Measurements from ENCODE around the gene C22orf15.
"Not testable (repeated sequence)": the region's sequence is repeated elsewhere in the genome, so short reads cannot be mapped to it uniquely, and the experiment has no call there.

Gene C22orf15

GRCh38 chr22:23762842-23763578 is at the start of gene C22orf15:
TSS of gene C22orf15 (plus strand) at chr22:23762990. CDS start at chr22:23763307, 317 bp downstream.
- no peak for DNase-seq

GRCh38 chr22:23713696-23714595 is 48.8 kb upstream of the C22orf15 start:
- peak; percentile 52 for DNase-seq

- peak; percentile 61 for DNase-seq
These were observed 47.9 kb upstream of the C22orf15 start for GRCh38 chr22:23714596-23715578.

- no peak for DNase-seq
These were observed 46.9 kb upstream of the C22orf15 start for GRCh38 chr22:23715806-23716375.

GRCh38 chr22:23716811-23717801 is 45.7 kb upstream of the C22orf15 start:
- peak; percentile 93 for DNase-seq

- no peak for DNase-seq
These were observed 44.2 kb upstream of the C22orf15 start for GRCh38 chr22:23718371-23719165.

GRCh38 chr22:23720855-23721254 is 41.9 kb upstream of the C22orf15 start:
- DNase-seq: no peak

- DNase-seq: no peak
These were observed 40.6 kb upstream of the C22orf15 start for GRCh38 chr22:23722160-23722559.

- no peak for DNase-seq
These were observed 40.1 kb upstream of the C22orf15 start for GRCh38 chr22:23722724-23723123.

GRCh38 chr22:23728108-23728507 is 34.7 kb upstream of the C22orf15 start:
- not testable (repeated sequence) for DNase-seq

GRCh38 chr22:23737696-23738095 is 25.1 kb upstream of the C22orf15 start:
- DNase-seq: no peak

GRCh38 chr22:23742505-23743264 is 20.1 kb upstream of the C22orf15 start:
- DNase-seq: no peak

- DNase-seq: no peak
These were observed 19.5 kb upstream of the C22orf15 start for GRCh38 chr22:23743303-23743705.

- no peak for DNase-seq
These were observed 18.8 kb upstream of the C22orf15 start for GRCh38 chr22:23744001-23744400.

- DNase-seq: no peak
These were observed 18.3 kb upstream of the C22orf15 start for GRCh38 chr22:23744485-23744884.

GRCh38 chr22:23745791-23746190 is 17.0 kb upstream of the C22orf15 start:
- DNase-seq: no peak

- DNase-seq: no peak
These were observed 12.9 kb upstream of the C22orf15 start for GRCh38 chr22:23749841-23750301.

GRCh38 chr22:23750367-23750713 is 12.4 kb upstream of the C22orf15 start:
- no peak for DNase-seq

- peak; percentile 93 for DNase-seq
These were observed 11.9 kb upstream of the C22orf15 start, which contains the start of gene ZNF70 for GRCh38 chr22:23750714-23751440. TSS of gene ZNF70 (minus strand) at chr22:23751112. CDS start at chr22:23745140, 5,972 bp downstream.

All from activated effector memory CD4-positive, alpha-beta T cell treated with anti-CD3 and anti-CD28 coated beads, Interleukin-2, amount 50 U/mL, for 16 hours (primary cell).